AG04450 (cell line): ENCODE measurements around the gene MYO5B. TPM values are rescaled to one million over a fixed set of nuclear protein-coding genes. Genes with fewer than 3 reads are reported as not detected.

ENCODE experiments used
- CTCF ChIA-PET: fragments of 300-600, 350-600 bp; formaldehyde crosslinking; extraction: SDS; loops from one replicate; lab custom pipeline; 2022; ENCODE audit warnings: antibody characterized with exemption, inconsistent platforms; lab: Charles Lee
- POLR2A ChIA-PET: fragments of 350-600 bp; formaldehyde crosslinking; extraction: SDS; loops from one replicate; lab custom pipeline; 2021; ENCODE audit warnings: antibody characterized with exemption, inconsistent platforms; lab: Yijun Ruan, JAX
- DNase-seq: peaks from one replicate; pipeline ENCODE4 v3.0.0-alpha.2; 2011; ENCODE audit warnings: low read depth, low spot score
- H3K27ac ChIP-seq: one replicate; pipeline ENCODE4 v1.5.1; 2012; ENCODE audit warnings: low read depth, low read length, control low read depth
- H3K27me3 ChIP-seq: one replicate; pipeline ENCODE4 v1.6.0; 2012; ENCODE audit warnings: low read length; ENCODE audit not compliant: control insufficient read depth, insufficient read depth
- H3K4me3 ChIP-seq: 2 replicates; pipeline ENCODE4 v1.5.1; 2011; ENCODE audit warnings: mild to moderate bottlenecking, low read depth, low read length, control low read depth
- H3K9me3 ChIP-seq: 2 replicates; pipeline ENCODE4 v1.5.1; 2012; ENCODE audit warnings: low read length; ENCODE audit not compliant: control insufficient read depth, insufficient read depth
- polyA plus RNA-seq: library from polyadenylated mRNA; depleted of rRNA; stranded (reverse); fragments of >200 nt; gene quantifications from 2 replicates; pipeline ENCODE4 v1.2.3, GENCODE V29; 2011
- TF ChIP-seq, protein P1 (sequence below): IDR thresholded peaks from 2 replicates; pipeline ENCODE4 v1.5.1; 2011; ENCODE audit warnings: low read depth, low read length, control low read depth, inconsistent platforms

MYO5B gene
- polyA plus RNA-seq, 1 experiment, result 0.32 TPM

DNA sequence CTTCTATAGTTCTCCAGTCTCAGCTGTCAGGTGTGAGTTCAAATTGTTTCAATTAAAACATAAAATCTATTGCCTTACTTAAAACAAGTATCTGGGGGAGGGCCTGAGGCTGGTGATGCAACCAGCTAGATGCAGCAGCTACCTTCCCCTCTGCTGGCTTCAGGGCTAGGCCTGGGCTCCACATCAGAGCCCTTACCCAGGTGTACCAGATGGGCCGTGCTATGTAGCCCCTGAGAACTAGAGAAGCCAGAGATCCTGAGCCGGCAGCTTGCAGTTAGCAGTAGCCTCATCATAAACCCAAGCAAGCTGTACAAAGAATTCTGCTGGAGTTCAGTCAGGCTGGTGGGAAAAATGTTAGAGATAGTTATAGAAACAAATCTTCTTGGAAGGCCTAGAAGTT is 284.0 kb downstream of the MYO5B start:
- POLR2A ChIA-PET, result no interaction called here
- no peak overlapping the region for H3K4me3 ChIP-seq
- H3K27me3 ChIP-seq, result peaks cover 10% of the 10 kb centered on the region
- no peak overlapping the region for H3K27ac ChIP-seq
- TF ChIP-seq, protein P1, sequence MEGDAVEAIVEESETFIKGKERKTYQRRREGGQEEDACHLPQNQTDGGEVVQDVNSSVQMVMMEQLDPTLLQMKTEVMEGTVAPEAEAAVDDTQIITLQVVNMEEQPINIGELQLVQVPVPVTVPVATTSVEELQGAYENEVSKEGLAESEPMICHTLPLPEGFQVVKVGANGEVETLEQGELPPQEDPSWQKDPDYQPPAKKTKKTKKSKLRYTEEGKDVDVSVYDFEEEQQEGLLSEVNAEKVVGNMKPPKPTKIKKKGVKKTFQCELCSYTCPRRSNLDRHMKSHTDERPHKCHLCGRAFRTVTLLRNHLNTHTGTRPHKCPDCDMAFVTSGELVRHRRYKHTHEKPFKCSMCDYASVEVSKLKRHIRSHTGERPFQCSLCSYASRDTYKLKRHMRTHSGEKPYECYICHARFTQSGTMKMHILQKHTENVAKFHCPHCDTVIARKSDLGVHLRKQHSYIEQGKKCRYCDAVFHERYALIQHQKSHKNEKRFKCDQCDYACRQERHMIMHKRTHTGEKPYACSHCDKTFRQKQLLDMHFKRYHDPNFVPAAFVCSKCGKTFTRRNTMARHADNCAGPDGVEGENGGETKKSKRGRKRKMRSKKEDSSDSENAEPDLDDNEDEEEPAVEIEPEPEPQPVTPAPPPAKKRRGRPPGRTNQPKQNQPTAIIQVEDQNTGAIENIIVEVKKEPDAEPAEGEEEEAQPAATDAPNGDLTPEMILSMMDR, result no peak
- DNase-seq, result no peak
- CTCF ChIA-PET, result no interaction called here
- H3K9me3 ChIP-seq, result no peaks in the 10 kb centered on the region

DNA sequence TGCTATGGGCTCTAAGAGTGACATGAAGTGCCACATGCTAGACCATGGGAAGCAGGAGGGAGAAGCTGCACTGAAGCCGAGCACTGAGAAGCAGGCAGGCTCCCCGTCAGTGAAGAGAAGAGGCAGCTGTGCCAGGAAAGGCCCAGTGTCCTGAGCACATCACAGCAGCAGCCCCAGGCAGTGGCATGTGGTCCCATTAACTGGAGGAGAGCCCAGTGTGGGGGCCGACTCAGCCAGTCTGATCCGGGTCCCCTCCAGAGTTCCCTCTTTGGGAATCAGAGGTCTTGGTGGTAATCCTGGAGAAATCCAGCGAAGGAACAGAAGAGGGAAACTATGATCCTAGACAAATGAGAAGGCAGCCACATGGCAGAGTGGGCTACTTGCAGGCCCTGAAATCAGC is 284.9 kb downstream of the MYO5B start:
- ChIA-PET POLR2A (no interaction called here), CTCF (no interaction called here)
- Histone ChIP-seq H3K27ac (no peak overlapping the region), H3K9me3 (no peaks in the 10 kb centered on the region), H3K4me3 (no peak overlapping the region), H3K27me3 (peaks cover 10% of the 10 kb centered on the region)
- DNase-seq, result no peak
- TF ChIP-seq, protein P1, result no peak

DNA sequence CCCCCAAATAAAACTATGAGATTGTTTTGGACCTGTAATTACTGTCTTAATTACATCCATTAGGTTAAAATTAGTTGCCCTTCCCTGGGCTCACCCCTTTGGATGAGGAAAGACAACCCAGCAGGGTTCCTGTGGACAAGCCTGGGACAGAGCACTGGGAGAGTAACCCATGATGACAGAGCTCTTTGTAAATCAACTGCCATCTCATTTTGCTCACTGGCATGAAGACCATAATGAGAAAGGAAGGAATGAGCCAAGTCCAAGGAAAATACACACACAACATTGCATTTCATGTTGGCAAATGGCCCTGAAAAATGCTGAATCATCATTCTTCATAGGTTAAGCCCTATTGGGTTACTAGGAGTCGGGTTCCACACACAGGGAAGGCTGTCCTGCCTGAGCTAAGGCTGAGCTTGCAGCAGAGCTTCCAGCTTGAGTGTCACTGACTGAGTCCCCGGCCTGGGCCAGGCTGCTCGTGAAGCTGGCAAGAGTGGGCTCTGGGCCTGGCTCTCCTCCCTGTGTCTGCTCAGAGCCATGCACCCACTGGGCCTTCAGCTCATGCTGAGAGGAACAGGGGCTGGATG is 287.5 kb downstream of the MYO5B start:
- Histone ChIP-seq H3K27me3 (peaks cover 5% of the 10 kb centered on the region), H3K27ac (no peak overlapping the region), H3K4me3 (no peak overlapping the region), H3K9me3 (no peaks in the 10 kb centered on the region)
- TF ChIP-seq, protein P1, result no peak
- DNase-seq, result no peak
- CTCF ChIA-PET, result no interaction called here
- POLR2A ChIA-PET, result no interaction called here

DNA sequence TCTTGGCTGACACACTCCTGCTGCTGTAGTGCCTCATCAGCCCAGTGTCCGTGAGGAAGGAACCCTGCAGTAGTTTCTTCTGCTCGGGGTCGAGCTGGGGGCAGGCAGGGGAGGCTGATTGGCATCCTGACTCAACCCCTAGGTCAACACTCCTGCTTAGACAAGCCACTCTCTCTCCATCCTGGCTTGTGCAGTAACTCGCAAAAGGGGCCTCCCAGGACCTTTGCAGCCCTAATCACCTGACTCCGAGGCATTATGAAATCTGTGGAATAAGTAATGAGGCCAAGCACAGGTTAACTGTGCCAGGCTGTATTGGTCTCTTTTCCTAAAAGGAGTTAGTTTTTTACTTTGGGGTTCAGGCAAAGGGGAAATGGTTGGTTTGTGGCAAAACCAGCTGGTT is 289.2 kb downstream of the MYO5B start:
- ChIA-PET POLR2A (no interaction called here), CTCF (no interaction called here)
- no peak overlapping the region for H3K4me3 ChIP-seq
- peaks cover 1% of the 10 kb centered on the region for H3K27me3 ChIP-seq
- TF ChIP-seq, protein P1, result no peak
- DNase-seq, result no peak
- no peak overlapping the region for H3K27ac ChIP-seq
- H3K9me3 ChIP-seq, result no peaks in the 10 kb centered on the region

DNA sequence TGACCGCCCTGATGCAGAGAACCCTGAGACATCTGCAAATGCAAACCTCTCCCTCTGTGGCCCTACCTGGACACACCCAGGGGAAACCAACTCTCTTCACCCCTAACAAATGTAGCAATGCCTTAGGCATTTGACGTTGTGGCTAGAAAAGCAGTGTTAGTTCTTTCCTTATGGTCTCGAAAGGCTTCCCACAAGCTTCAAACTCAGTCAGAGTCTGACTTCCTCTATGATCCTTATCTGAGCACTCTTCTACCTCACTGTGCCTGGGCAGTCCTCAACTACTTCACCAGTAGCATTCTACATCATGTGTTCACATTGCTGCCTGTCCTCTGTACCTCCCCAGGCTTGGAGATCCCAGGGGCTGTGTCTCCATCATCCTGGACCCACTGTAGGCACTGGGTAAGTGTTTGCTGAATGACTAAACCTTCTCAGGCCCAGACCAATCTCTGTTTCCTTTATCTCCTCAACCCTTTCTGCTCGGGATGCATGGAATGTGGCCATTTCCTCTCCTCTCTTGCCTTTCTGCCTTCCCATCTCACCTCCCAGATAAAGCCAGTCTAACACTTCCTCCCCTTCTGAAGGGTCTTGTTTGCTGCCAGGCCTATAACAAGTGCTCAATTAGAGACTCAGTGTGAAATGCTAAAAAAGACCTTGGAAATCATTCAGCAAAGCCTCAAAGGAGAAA is 289.9 kb downstream of the MYO5B start:
- H3K27me3 ChIP-seq, result no peaks in the 10 kb centered on the region
- CTCF ChIA-PET, result no interaction called here

More for the DNA sequence above, 289.9 kb downstream of the MYO5B start:
- POLR2A ChIA-PET, result no interaction called here
- no peak for DNase-seq
- no peaks in the 10 kb centered on the region for H3K9me3 ChIP-seq
- H3K4me3 ChIP-seq, result no peak overlapping the region
- no peak overlapping the region for H3K27ac ChIP-seq
- TF ChIP-seq, protein P1, result no peak
